ENCODE data around the gene TGM3. TPM values are rescaled to one million over a fixed set of nuclear protein-coding genes. Genes with fewer than 3 reads are reported as not detected.

The TGM3 gene
- total and polyA plus RNA-seq, 2 of the 4 experiments (the other 2 are of a cell fraction), result not detected

DNA sequence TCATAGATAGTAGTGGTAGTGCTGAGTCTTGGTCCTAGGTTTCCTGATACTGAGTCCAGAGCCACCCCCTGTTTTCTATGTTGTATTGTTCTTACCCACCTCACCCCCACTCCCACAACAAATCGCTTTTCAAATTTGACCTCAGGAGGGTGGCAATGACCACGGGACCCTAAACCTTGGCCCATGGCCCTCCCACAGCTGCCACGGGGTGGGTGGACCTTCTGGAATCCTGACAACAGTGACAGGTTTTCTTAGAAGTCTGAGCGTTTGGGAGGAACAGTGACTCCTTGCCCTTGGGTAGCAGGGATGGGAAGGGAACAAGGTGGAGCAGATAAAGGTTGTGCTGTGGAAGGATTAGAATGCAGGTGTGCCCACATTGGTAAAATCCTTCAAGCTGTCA, 36.9 kb downstream of the TGM3 start:
- H2AK5ac ChIP-seq (ENCODE audit: low read depth, low read length), result no peak overlapping the region
- no peaks in the 10 kb centered on the region for H3K4me1 ChIP-seq (ENCODE audit: control insufficient read depth, insufficient read depth, low read length)
- TF ChIP-seq CEBPB (IDR thresholded peaks at IDR 0.05; ENCODE audit: low read depth, low read length) (no peak), ELK1 (IDR thresholded peaks at IDR 0.05; ENCODE audit: borderline replicate concordance, low read depth, low read length) (no peak), RCOR1 (IDR thresholded peaks at IDR 0.05; ENCODE audit: insufficient replicate concordance, low read length) (no peak), MAZ (IDR thresholded peaks at IDR 0.05; ENCODE audit: borderline replicate concordance, low read depth, low read length) (no peak), NFE2L2 (IDR thresholded peaks at IDR 0.05; ENCODE audit: low read depth, low read length) (no peak)
- H3K9ac ChIP-seq (ENCODE audit: low read depth, low read length), result no peak overlapping the region
- H2BK120ac ChIP-seq (ENCODE audit: low read depth, low read length), result no peak overlapping the region
- no peak overlapping the region for H2BK20ac ChIP-seq (ENCODE audit: low read depth, low read length)
- CTCF ChIA-PET, result no interaction called here
- H2BK15ac ChIP-seq (ENCODE audit: low read depth, low read length), result no peak overlapping the region
- no peaks in the 10 kb centered on the region for H3K9me3 ChIP-seq (ENCODE audit: control insufficient read depth, insufficient read depth, low read length)
- intact Hi-C loops (cut with micrococcal nuclease), result no loop called here
- H3K18ac ChIP-seq (ENCODE audit: low read depth, low read length), result no peak overlapping the region
- H3K4ac ChIP-seq (ENCODE audit: low read depth, low read length), result no peak overlapping the region
- H4K8ac ChIP-seq (ENCODE audit: low read depth in 2 of 2, low read length in 2 of 2), result no peak overlapping the region
- dilution Hi-C loops (cut with HindIII; ENCODE audit: low sequenced_read_pairs, unreplicated experiment), result no loop called here
- no peak overlapping the region for H3K4me2 ChIP-seq (ENCODE audit: low read depth, low read length)
- no peak overlapping the region for H4K5ac ChIP-seq (ENCODE audit: low read depth, low read length)
- no peak overlapping the region for H3K14ac ChIP-seq (replicated peaks; ENCODE audit: low read depth, low read length)
- POLR2A ChIA-PET (ENCODE audit: unreplicated experiment), result no interaction called here
- no peak overlapping the region for H2BK5ac ChIP-seq (ENCODE audit: low read depth, low read length, poor library complexity, severe bottlenecking)
- in situ Hi-C loops (cut with MboI; ENCODE audit: low sequenced_read_pairs), result no loop called here
- no peaks in the 10 kb centered on the region for H3K36me3 ChIP-seq (ENCODE audit: control insufficient read depth, insufficient read depth, low read length)
- H3K27ac ChIP-seq (ENCODE audit: insufficient read depth, low read length), result no peak overlapping the region
- no peak overlapping the region for H3K23ac ChIP-seq (ENCODE audit: low read depth, low read length)
- no peak for ATAC-seq (ENCODE audit: low read depth)
- no peaks in the 10 kb centered on the region for H3K79me1 ChIP-seq (ENCODE audit: low read depth in 1 of 2, low read length in 2 of 2)
- H2AK9ac ChIP-seq (replicated peaks; ENCODE audit: low read depth, low read length, poor library complexity), result no peak overlapping the region
- no peaks in the 10 kb centered on the region for H4K20me1 ChIP-seq (ENCODE audit: insufficient read depth, low read length)
- no peak for DNase-seq
- H3K9me1 ChIP-seq (ENCODE audit: insufficient read depth, low read length), result no peaks in the 10 kb centered on the region
- no peak overlapping the region for H4K91ac ChIP-seq (ENCODE audit: insufficient read depth, low read depth, low read length)
- H3K27me3 ChIP-seq (ENCODE audit: control insufficient read depth, insufficient read depth, low read length), result peaks cover 11% of the 10 kb centered on the region
- WGBS, 2 experiments (ENCODE audit: extremely low coverage in 2 of 2, insufficient read length in 1 of 2), result 23% methylated on average over 2 of the region's 4 CpGs; no CpG with 5 or more reads in 1 of the 2 experiments
- BruUV-seq (replicated peaks), result no TSS peak
- H3K56ac ChIP-seq (ENCODE audit: extremely low read depth, insufficient read depth, low read length), result no peak overlapping the region
- H3K4me3 ChIP-seq (ENCODE audit: insufficient read depth, low read depth, low read length), result no peak overlapping the region
- no peak overlapping the region for H2AFZ ChIP-seq (replicated peaks; ENCODE audit: low read length, poor library complexity)
